Stimulated activated CD4-positive, alpha-beta T cell treated with anti-CD3 and anti-CD28 coated beads, Interleukin-12 subunit alpha, Interleukin-12 subunit beta, amount 100 ng/mL, for 24 hours (primary cell): Measurements from ENCODE around the gene FAM53B.
"Not testable (repeated sequence)": the region's sequence is repeated elsewhere in the genome, so short reads cannot be mapped to it uniquely, and the experiment has no call there.

Experiments
- DNase-seq, 2 experiments: peaks; one replicate each; pipeline ENCODE4 v3.0.0-alpha.2; 2020; ENCODE audit warnings: low read depth in 2 of 2

The FAM53B gene, protein sequence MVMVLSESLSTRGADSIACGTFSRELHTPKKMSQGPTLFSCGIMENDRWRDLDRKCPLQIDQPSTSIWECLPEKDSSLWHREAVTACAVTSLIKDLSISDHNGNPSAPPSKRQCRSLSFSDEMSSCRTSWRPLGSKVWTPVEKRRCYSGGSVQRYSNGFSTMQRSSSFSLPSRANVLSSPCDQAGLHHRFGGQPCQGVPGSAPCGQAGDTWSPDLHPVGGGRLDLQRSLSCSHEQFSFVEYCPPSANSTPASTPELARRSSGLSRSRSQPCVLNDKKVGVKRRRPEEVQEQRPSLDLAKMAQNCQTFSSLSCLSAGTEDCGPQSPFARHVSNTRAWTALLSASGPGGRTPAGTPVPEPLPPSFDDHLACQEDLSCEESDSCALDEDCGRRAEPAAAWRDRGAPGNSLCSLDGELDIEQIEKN

DNA sequence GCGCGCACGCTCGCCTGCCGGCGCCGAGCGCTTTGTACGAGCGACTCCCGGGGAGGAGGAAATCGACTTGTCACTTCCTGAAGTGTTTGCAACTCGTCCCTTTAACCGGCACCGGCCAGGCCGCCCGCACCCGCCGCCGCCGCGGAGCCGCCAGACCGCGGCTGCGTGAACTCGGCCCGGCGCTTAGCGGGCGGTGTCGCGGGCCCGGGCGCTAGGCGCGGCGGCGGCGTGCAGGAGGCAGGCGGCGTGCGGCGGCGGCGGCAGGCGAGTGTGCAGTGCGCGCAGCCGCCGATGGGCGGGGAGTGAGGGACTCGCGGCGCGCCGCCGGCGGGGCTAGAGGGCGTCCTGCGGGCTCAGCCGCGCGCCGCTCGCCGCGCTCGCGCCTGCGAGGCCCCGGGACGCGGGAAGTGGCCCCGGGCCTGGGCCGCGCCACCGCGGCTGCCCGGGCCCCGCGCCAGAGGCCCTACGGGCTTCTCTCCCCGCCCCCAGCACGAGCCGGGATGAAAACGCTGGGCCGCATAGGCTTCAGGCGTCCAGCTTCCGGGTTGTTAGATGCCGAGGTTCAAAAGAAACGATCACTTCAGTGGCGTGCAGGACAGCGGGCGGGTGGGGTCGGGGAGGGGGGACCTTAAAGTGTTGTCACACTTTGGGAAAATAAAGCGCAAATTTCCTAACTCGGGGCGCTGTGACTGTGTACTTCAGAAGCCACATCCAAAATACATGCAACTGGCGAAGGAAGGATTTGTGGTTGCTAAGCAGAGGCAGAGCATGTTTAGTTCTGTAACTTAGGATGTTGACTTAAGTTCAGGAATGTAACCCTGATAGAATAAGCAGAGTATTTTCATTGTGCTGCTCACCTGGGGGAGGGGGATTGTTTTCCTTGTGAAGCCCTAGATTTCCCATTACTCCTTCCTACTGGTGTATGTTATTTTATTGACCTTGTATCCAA lies at the start of gene FAM53B:
TSS of gene FAM53B (minus strand) at position 277 of the 949 bp plus-strand sequence. CDS start 37,665 bp downstream, outside the sequence.
- peak; percentile 54 to 65 for DNase-seq

DNA sequence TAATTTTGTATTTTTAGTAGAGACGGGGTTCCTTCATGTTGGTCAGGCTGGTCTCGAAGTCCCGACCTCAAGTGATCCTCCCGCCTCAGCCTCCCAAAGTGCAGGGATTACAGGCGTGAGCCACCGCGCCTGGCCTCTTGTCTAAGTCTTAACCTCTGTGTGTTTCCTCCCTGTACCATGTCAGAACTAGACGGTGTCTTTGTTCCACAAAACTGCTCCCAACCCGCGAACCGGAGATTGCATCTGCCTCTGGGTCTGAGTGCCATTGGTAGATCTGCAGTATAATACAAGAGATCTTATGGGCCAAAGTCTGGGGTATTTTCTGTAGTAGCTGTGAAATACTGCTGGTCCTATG lies 48.8 kb upstream of the FAM53B start:
- no peak for DNase-seq

DNA sequence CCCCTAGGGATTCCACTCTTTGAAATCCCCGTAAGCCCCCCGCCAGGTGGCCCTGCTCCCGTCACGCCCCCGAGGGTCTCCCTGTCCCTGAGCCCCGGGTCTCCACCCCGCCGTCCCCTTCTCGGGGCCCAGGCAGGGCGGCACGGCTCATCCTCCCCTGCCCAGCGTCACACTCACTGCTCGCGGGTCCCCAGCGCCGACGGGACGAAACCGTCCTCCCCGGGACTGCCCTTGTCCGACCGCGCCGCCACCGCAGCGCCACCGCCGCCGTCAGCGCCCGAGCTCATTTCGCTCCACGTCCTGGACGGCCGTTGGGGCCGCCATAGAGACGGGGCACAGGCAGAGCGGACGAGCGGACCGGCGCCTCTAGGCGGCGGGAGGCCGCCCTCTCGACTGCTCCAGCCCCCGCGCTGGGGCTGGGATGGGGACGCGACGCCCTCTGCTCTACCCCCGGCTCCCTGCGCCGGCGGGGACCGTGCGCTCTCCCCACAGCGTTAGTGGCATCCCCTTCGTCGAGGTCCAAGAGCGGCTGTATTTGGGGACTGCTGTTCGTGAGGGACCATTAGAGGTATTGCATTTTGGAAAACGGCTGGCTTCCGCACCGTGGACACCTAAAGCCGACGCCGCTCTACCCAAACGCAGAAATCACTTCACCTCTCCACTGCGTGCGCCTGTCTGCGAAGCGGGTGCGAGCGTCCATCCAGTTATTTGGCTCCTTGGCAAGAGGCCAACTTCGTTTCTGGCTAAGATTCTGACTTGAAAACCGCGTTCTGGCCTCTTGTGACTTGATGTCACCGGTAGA lies 47.6 kb upstream of the FAM53B start, which contains the start of gene EEF1AKMT2:
TSS of gene EEF1AKMT2 (minus strand) at position 341 of the 802 bp plus-strand sequence. CDS start at position 287, 54 bp downstream.
- DNase-seq: peak; percentile 69 to 70

DNA sequence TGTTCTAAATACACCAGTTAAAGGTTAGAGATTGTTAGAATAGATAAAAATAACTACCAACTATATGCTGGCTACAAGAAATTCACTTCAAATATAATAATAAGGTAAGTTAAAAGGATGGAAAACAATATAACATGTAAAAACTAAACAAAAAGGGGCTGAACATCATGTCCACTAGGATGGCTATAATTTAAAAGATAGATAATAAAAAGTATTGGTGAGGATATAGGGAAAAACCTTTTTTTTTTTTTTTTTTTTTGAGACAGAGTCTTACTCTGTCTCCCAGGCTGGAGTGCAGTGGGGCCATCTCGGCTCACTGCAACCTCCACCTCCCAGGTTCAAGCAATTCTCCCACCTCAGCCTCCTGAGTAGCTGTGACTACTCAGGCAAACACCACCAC lies 38.7 kb upstream of the FAM53B start:
- DNase-seq: not testable (repeated sequence)

DNA sequence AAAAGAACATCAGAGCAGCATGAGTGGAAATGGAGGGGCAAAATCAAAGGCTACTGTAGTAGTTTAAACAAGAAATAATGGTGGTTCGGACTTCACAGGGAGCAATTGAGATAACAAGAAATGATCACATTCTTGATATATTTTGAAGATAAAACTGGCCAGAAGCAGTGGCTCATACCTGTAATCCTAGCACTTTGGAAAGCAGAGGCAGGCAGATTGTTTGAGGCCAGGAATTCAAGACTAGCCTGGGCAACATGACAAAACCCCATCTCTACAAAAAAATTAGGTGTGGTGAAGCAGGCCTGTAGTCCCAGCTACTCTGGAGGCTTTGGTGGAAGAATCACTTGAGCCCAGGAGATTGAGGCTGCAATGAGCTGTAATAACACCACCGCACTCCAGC lies 24.6 kb upstream of the FAM53B start:
- DNase-seq: no peak

DNA sequence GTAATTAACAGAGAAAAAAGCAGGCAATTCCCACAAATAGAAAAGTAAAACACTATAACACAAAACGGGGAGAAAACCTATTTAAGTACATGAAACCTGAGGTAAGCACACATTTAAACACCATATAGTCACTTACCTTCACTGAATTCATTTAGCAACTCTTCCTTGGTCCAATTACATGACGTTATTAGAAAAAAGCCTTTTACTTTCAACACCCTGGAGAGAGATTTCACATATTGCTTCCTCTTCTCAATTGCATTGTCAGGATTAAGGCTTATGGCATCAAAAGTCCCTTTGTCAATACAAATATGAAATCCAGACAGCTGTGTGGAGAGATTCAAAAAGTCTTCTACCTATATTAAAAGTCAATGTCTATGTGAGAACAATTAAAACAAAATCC lies 21.1 kb upstream of the FAM53B start:
- no peak for DNase-seq

DNA sequence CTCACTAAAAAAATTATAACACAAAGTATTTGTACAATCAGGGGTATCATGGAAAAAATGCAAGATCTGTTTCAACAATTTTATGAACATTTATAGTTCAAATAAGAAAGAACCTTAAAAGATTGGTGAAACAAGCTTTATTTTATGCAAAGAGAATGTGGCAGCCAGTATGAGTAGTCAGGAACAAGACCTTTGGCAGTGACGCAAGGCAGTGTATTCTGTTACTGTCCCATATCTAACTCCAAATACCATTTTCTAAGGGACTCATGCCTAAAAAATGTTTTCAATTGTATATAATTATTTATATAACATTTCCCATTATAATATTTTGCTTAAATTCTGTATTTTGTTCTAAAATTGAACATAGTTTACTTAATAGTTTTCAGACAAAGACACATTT lies 19.1 kb upstream of the FAM53B start:
- DNase-seq: no peak

DNA sequence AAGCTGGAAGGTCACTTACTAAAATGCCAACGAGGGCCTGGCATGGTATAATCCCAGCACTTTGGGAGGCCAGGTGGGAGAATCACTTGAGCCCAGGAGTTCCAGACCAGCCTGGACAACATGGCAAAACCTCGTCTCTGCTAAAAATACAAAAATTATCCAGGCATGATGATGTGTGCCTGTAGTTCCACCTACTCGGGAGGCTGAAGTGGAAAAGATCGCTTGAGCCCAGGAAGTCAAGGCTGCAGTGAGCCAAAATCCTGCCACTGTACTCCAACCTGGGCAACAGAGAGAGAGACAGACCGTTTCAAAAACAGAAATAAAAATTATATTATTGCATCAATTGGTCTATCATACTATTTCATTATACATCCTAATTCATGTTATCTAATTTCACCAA lies 18.1 kb upstream of the FAM53B start:
- DNase-seq: no peak

DNA sequence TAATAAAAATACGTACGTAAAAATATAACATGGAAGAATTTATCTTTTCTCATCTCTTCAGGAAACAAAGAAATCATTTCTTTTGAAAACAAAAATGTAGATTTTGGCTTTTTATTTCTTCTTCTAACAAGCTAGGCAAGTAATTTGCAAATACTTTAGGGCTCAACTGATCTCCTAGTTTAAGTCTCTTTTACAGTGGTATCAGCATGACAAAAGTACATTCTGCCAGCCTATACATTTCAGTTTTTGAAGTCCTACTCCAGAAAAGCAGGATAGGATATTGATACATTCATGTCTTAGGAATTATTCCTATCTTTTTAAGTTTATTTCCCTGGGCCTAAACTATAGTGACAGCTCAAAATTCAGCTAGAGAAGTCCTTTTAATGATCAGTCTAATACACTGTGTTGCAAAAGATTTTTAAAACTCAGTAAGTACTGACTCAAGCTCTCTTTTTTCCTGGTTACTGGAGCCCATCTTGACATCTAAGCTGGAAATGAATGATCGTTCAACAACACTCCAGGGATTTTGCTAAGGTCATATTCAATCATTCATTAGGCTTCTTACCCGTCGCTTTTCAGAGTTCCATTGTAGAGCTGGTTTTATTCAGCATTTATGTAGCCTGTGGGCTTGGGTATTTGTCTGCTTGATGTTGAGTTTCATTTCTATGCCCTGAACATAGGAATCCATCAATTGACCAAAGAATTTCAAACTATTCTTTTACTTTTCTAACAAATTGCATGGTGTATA lies 12.2 kb upstream of the FAM53B start:
- no peak for DNase-seq

DNA sequence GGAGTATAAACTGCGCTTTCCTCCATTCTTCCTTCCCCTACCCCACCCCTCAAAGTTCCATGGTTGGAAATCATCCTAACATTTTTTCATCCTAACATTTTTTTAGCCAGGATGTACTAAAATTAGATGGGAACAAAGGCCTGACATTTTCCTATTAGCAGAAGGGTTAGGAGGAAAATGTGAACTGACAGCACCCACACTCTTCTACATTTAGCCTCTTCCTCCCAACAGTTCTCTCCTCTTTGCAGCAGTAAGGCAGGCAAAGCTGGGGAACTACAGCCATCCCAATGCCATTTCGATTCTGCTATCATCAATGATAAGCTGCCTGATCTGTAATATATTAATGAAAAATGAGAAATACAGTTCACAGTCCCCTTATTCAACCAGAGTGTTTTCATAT lies 11.4 kb upstream of the FAM53B start:
- DNase-seq: no peak

DNA sequence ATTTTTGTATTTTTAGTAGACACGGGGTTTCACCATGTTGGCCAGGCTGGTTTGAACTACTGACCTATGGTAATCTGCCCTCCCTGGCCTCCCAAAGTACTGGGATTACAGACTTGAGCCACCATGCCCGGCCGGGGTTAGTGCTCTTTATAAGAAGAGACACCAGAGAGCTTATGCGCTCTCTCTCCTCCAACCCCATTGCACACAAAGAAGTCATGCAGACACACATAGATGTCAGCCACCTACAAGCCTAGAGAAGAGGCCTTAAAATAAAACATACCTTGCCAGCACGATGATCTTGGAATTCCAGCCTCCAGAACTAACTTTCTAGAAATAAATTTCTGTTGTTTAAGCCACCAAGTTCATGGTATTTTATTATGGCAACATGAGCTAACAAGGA lies 10.0 kb upstream of the FAM53B start:
- DNase-seq: no peak

DNA sequence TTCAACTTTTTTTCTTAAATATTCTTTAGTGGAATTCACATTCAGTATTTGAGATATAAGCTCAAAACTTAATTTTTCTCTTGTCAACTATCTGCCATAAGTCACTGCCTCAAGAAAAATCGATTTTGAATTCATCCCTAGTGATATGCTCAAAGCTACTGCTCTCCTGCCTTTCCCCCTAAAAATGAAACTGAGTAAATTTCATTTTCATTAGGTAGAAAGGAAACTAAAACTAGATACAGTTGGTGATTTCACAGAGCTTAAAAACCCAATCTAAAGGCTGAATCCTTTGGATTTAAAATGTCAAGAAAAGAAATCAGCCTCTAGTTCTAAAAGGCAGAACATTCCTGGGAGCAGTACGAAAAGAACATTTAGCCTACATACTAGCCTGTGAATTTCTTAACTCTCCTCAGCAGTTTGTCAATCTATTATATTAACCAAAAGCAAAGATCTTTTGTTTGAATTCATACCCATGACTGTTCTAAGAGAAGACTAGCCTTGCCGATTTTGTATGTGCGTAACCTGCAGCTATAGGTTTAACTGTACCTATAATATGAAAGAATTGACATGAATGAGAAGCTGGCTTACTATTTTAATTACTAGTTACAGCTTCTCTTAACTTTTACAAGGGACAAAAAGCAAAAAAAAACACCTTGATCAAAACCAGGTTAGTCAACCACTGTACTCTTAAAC lies 4.9 kb upstream of the FAM53B start:
- no peak for DNase-seq

DNA sequence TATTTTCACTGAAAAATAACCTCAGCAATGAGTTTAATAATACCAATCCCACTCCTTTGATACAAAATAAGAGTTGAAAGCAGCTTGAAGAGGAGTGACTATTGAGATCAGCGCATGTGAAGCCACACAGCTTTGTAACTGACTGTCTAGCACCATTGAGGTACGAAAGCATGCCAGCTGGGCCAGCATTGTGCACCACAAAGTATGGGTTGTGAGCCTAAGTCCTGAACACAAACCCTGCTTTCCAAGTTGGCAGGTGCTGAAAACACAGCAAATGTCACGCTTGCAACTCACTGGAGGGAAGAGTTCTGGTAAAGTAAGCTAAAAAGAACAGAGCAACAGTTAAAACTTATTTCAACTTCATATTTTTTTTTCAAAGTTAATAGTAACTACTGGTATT lies 4.0 kb upstream of the FAM53B start:
- DNase-seq: no peak

DNA sequence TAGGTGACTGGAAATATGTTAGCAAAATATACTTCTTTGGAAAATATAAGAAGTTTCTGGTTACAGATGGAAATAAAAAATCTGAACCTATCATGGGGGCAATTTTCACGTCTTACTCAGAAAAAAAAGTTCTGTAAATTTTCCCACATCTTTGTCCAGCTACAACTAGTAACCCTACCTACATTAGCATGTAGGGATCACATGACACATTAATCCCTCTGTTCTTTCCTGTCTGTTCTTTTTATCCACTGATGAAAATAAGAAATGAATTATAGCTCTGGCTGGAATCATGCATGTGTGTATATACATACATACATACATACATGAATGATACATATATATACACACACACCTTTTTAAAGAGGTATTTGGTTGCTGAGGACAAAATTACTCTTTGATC lies 3.6 kb upstream of the FAM53B start:
- no peak for DNase-seq

DNA sequence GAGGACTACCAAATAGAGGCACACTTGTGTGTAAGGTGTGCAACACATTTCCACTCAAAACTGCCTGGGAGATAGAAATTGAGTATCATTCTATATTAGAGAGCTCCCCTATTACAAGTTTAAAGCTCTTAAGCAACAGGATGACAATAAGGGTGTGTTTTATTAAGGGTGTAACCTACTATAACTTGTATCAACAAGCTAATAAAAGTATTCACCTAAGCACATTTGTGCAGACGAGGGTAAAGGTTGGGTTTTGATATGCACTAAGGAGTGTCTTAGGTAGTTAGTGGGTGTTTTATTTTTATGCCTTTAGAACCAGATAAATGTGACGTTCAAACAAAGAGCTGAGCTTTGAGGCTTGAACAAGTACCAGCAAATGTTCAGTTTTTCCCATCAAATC lies 2.8 kb upstream of the FAM53B start:
- no peak for DNase-seq

DNA sequence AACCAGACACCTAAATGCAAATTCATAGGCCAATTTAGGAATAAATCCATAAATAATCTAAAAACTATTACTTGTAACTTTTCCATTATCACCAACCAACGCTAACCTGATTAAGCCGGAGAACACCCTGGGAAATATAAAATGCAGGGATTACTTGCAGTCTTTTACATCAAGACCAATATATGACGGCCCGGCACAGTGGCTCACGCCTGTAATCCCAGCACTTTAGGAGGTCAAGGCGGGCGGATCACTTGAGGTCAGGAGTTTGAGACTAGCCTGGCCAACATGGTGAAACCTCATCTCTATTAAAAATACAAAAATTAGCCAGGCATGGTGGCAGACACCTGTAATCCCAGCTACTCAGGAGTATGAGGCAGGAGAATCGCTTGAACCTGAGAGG lies 2.3 kb upstream of the FAM53B start:
- DNase-seq: not testable (repeated sequence)

DNA sequence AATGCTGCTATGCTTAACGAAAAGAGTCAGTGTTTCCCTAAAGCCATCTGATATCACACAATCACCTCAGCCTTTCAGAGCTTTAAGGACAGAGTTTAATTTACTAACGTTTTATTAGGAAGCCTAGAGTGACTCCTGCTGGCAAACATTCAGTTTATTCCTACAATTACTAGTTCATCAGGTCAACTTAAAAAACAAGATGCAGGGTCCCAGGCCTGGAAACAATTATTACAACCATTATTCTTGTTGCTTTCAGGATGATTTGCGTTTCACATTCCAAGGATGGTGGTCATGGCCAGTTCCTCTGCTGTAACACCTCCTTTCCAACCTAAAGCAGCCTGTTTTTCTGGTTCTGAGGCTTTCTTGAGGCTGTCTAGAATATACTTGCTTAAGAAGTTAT lies 1.5 kb upstream of the FAM53B start:
- no peak for DNase-seq

DNA sequence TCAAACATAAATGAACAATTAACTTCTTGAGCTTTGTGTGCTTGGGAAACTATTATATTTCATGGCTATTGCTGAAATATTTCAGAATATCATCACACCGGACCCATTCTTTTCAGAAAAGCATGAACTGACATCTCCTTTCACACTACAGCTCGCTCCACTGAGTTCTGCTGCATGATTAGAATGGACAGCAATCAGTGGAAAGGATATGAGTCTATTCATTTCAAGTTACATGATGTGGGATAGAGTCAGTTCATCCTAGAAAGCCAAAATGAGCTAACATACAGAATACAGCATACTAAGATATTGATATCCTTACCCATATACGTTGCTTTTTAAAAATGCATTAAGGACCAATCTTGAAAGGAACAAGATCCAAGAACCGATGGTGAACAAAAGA lies 1.1 kb upstream of the FAM53B start:
- no peak for DNase-seq

DNA sequence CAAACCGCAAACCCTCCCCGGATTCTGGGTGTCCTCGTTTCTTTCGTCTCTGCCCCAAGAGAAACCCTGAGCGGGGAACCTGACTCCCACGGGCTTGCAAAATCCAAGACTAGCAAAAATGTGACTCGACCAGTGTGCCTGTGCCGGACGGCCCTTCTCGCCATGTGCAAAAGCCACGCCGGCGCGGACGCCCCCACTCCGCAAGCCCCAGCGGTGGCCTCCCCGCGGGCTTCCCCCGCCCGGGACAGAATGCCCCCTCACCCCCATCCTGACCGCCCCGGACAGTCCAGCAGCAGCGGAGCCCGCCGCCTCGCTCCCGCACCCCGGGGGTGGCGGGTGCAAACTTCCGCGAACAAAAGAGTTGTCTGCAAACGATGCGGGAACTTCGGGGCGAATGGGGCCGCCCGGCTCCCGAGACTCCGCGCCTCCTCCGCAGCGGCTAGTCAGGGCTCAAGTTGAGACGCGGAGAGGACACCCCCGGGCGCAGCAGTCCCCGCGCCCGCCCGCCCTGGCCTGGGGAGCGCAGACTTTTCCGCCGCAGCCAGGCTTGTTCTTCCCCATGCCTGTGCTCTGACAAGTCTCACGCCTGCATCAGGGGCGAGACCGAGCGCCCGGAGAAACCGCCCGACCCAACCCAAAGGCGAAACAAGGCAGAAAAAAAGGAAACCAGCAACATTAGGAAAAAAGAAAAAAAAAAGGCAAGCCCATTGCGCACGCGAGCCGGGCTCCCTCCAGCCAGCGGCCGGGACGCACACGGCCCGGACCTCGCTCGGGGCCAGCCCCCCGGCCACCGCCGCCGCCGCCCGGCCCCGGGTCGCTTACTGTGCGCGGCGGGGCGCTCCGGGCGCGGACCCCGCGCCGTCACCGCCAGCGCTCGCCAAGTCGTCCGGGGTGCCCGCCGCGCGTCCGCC lies 732 bp downstream of the FAM53B start:
- DNase-seq: no peak
